Lower leg skin (tissue), 3 donors: ENCODE results near the gene CLIC4.

ENCODE experiments used
- POLR2A ChIP-seq, 2 donors: fragments of 450-650 bp; IDR thresholded peaks; one replicate each; pipeline ENCODE4 v1.6.1; 2016 to 2017; ENCODE audit warnings: antibody characterized with exemption in 2 of 2, mild to moderate bottlenecking in 1 of 2, moderate library complexity in 1 of 2
- TF ChIP-seq, protein P1 (sequence below), 3 donors: fragments of 450-650 bp; IDR thresholded peaks; one replicate each; pipeline ENCODE4 v1.5.1; 2016; ENCODE audit warnings: antibody characterized with exemption in 3 of 3, mild to moderate bottlenecking in 3 of 3, moderate library complexity in 2 of 3

GRCh38 chr1:24801176-24801575, 55.9 kb downstream of the CLIC4 start:
- TF ChIP-seq, protein P1, sequence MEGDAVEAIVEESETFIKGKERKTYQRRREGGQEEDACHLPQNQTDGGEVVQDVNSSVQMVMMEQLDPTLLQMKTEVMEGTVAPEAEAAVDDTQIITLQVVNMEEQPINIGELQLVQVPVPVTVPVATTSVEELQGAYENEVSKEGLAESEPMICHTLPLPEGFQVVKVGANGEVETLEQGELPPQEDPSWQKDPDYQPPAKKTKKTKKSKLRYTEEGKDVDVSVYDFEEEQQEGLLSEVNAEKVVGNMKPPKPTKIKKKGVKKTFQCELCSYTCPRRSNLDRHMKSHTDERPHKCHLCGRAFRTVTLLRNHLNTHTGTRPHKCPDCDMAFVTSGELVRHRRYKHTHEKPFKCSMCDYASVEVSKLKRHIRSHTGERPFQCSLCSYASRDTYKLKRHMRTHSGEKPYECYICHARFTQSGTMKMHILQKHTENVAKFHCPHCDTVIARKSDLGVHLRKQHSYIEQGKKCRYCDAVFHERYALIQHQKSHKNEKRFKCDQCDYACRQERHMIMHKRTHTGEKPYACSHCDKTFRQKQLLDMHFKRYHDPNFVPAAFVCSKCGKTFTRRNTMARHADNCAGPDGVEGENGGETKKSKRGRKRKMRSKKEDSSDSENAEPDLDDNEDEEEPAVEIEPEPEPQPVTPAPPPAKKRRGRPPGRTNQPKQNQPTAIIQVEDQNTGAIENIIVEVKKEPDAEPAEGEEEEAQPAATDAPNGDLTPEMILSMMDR (IDR thresholded peaks at IDR 0.05): no peak
- no peak for TF ChIP-seq POLR2A (IDR thresholded peaks at IDR 0.05)
